Endothelial cell of umbilical vein (primary cell): ENCODE results near the gene ULK4.

Source experiments
- POLR2AphosphoS5 ChIP-seq: IDR thresholded peaks from 2 replicates; pipeline ENCODE4 v1.6.1; 2012; ENCODE audit warnings: low read depth, mild to moderate bottlenecking, control low read depth, low read length, moderate library complexity; ENCODE audit not compliant: insufficient read depth
- TF ChIP-seq, protein P1 (sequence below), 2 donors: IDR thresholded peaks; 1 replicate in 1 of 2; 2 replicates in 1 of 2; pipeline ENCODE4 v1.5.1; 2011; ENCODE audit warnings: low read length in 2 of 2, mild to moderate bottlenecking in 2 of 2, moderate library complexity in 2 of 2, control low read depth in 1 of 2, inconsistent platforms in 1 of 2, low read depth in 1 of 2; ENCODE audit not compliant: insufficient read depth in 1 of 2; ENCODE audit errors: extremely low read depth in 1 of 2

DNA sequence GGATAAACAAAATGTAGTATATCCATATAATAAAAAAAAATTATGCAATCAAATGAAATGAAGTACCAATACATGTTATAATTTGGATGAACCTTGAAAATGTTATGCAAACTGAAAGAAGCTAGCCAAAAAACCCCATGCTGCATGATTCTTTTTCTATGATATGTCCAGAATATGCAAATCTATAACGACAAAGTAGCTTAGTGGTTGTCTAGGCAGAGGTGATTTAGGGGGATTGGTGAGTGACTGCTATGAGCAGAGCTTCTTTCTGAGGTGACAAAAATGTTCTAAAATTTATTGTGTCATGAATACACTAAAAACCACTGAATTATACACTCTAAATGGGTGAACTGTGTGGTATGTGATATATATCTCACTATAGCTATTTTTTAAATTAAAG, 438.0 kb downstream of the ULK4 start:
- TF ChIP-seq, protein P1, sequence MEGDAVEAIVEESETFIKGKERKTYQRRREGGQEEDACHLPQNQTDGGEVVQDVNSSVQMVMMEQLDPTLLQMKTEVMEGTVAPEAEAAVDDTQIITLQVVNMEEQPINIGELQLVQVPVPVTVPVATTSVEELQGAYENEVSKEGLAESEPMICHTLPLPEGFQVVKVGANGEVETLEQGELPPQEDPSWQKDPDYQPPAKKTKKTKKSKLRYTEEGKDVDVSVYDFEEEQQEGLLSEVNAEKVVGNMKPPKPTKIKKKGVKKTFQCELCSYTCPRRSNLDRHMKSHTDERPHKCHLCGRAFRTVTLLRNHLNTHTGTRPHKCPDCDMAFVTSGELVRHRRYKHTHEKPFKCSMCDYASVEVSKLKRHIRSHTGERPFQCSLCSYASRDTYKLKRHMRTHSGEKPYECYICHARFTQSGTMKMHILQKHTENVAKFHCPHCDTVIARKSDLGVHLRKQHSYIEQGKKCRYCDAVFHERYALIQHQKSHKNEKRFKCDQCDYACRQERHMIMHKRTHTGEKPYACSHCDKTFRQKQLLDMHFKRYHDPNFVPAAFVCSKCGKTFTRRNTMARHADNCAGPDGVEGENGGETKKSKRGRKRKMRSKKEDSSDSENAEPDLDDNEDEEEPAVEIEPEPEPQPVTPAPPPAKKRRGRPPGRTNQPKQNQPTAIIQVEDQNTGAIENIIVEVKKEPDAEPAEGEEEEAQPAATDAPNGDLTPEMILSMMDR (IDR thresholded peaks at IDR 0.05; ENCODE audit: extremely low read depth in 1 of 2, insufficient read depth in 1 of 2, low read depth in 1 of 2, low read length in 2 of 2), result no peak
- no peak for TF ChIP-seq POLR2AphosphoS5
